Loucy (cell line): ENCODE data around the gene PPP1R18.

ENCODE experiments used
- CTCF ChIP-seq: fragments of 200-600 bp; sonication (generic); conservative IDR thresholded peaks from 2 replicates; pipeline ENCODE4 v1.5.1; 2014; ENCODE audit warnings: mild to moderate bottlenecking, antibody characterized with exemption, low read length
- EZH2phosphoT487 ChIP-seq: fragments of 200-600 bp; IDR thresholded peaks from 2 replicates; pipeline ENCODE4 v1.6.1; 2018; ENCODE audit warnings: antibody characterized with exemption, mild to moderate bottlenecking, moderate library complexity, borderline replicate concordance

- TF ChIP-seq CTCF (0 out of 2 replicates have a peak, but pooled peaks have one; percentile 19), EZH2phosphoT487 (no peak)
These were observed 25.4 kb upstream of the PPP1R18 start for GRCh38 chr6:30711758-30712380.
